HEK293T (cell line): ENCODE data around the gene LCT.

Experiments
- CTCF ChIA-PET: fragments of 350-600 bp; formaldehyde crosslinking; extraction: SDS; loops from one replicate; lab custom pipeline; 2021; ENCODE audit warnings: antibody characterized with exemption, inconsistent platforms; lab: Yijun Ruan, JAX
- POLR2A ChIA-PET: fragments of 350-600 bp; formaldehyde crosslinking; extraction: SDS; loops from one replicate; lab custom pipeline; 2020; ENCODE audit warnings: antibody characterized with exemption, inconsistent platforms; lab: Yijun Ruan, JAX
- DNase-seq: peaks from one replicate; pipeline ENCODE4 v3.0.0; 2012; ENCODE audit warnings: mixed read lengths; ENCODE audit errors: extremely low spot score
- ARNT ChIP-seq: fragments of 450-650 bp; IDR thresholded peaks from 2 replicates; pipeline ENCODE4 v1.6.1; 2017; ENCODE audit warnings: mild to moderate bottlenecking
- BHLHE40 ChIP-seq: fragments of 450-650 bp; IDR thresholded peaks from 2 replicates; pipeline ENCODE4 v1.6.1; 2016; ENCODE audit warnings: mild to moderate bottlenecking, moderate library complexity, borderline replicate concordance
- CTBP1 ChIP-seq: fragments of 450-650 bp; IDR thresholded peaks from 2 replicates; pipeline ENCODE4 v1.6.1; 2016; ENCODE audit warnings: borderline replicate concordance
- ELF4 ChIP-seq: fragments of 450-650 bp; IDR thresholded peaks from 2 replicates; pipeline ENCODE4 v1.6.1; 2017; ENCODE audit warnings: antibody characterized with exemption
- FOXA1 ChIP-seq: fragments of 450-650 bp; IDR thresholded peaks from 2 replicates; pipeline ENCODE4 v1.6.1; 2016; ENCODE audit warnings: mild to moderate bottlenecking
- FOXK2 ChIP-seq: fragments of 450-650 bp; IDR thresholded peaks from 2 replicates; pipeline ENCODE4 v1.6.1; 2016; ENCODE audit warnings: mild to moderate bottlenecking
- FOXM1 ChIP-seq: fragments of 450-650 bp; IDR thresholded peaks from 2 replicates; pipeline ENCODE4 v1.6.1; 2017; ENCODE audit warnings: mild to moderate bottlenecking, borderline replicate concordance
- HDGF ChIP-seq: fragments of 450-650 bp; IDR thresholded peaks from 2 replicates; pipeline ENCODE4 v1.6.1; 2017; ENCODE audit warnings: antibody characterized with exemption, borderline replicate concordance
- L3MBTL2 ChIP-seq: fragments of 450-650 bp; conservative IDR thresholded peaks from 2 replicates; pipeline ENCODE4 v1.6.1; 2016; ENCODE audit warnings: mild to moderate bottlenecking
- LEF1 ChIP-seq: fragments of 450-650 bp; IDR thresholded peaks from 2 replicates; pipeline ENCODE4 v1.6.1; 2017; ENCODE audit warnings: mild to moderate bottlenecking, borderline replicate concordance
- NFRKB ChIP-seq: fragments of 450-650 bp; IDR thresholded peaks from 2 replicates; pipeline ENCODE4 v1.6.1; 2016; ENCODE audit warnings: mild to moderate bottlenecking, moderate library complexity
- PKNOX1 ChIP-seq: fragments of 450-650 bp; IDR thresholded peaks from 2 replicates; pipeline ENCODE4 v1.6.1; 2016
- SP1 ChIP-seq: fragments of 450-650 bp; IDR thresholded peaks from 2 replicates; pipeline ENCODE4 v1.6.1; 2017
- SUZ12 ChIP-seq: fragments of 450-650 bp; IDR thresholded peaks from 2 replicates; pipeline ENCODE4 v1.6.1; 2016; ENCODE audit warnings: mild to moderate bottlenecking
- TARDBP ChIP-seq: fragments of 450-650 bp; IDR thresholded peaks from 2 replicates; pipeline ENCODE4 v1.6.1; 2016
- ZNF384 ChIP-seq: fragments of 450-650 bp; IDR thresholded peaks from 2 replicates; pipeline ENCODE4 v1.6.1; 2016

Gene LCT

GRCh38 chr2:135844301-135844895 is 7.4 kb upstream of the LCT start:
- TF ChIP-seq L3MBTL2 (no peak), FOXM1 (no peak), FOXA1 (no peak), BHLHE40 (no peak), ELF4 (no peak), NFRKB (no peak), HDGF (no peak), TARDBP (no peak), ZNF384 (no peak), CTBP1 (no peak), LEF1 (no peak), ARNT (no peak), PKNOX1 (no peak), SP1 (no peak), SUZ12 (no peak)
- DNase-seq, result no peak
- ChIA-PET POLR2A (no interaction called here), CTCF (no interaction called here)

GRCh38 chr2:135843671-135844070 is 6.7 kb upstream of the LCT start:
- ChIA-PET CTCF (interaction anchor here (0.7 kb wide), 1 partner anchor 205 kb away, joined by 4 read pairs; no protein-coding TSS in a partner anchor), POLR2A (no interaction called here)
- DNase-seq, result no peak

GRCh38 chr2:135840601-135841000 is 3.6 kb upstream of the LCT start:
- no peak for TF ChIP-seq NFRKB
- TF ChIP-seq LEF1, result no peak
- no peak for TF ChIP-seq L3MBTL2
- no peak for TF ChIP-seq FOXA1
- no peak for TF ChIP-seq SUZ12
- TF ChIP-seq FOXK2, result no peak
- no peak for TF ChIP-seq FOXM1
- no peak for TF ChIP-seq HDGF
- TF ChIP-seq PKNOX1, result no peak
- TF ChIP-seq TARDBP, result no peak
- TF ChIP-seq ZNF384, result no peak
- TF ChIP-seq BHLHE40, result no peak
- no peak for TF ChIP-seq ARNT
- no peak for TF ChIP-seq ELF4
- no peak for TF ChIP-seq SP1
- TF ChIP-seq CTBP1, result no peak
- POLR2A ChIA-PET, result no interaction called here
- no peak for DNase-seq
- CTCF ChIA-PET, result no interaction called here

More at GRCh38 chr2:135843671-135844070, 6.7 kb upstream of the LCT start:
- no peak for TF ChIP-seq CTBP1
- no peak for TF ChIP-seq BHLHE40
- no peak for TF ChIP-seq L3MBTL2
- TF ChIP-seq PKNOX1, result no peak
- TF ChIP-seq FOXA1, result no peak
- TF ChIP-seq LEF1, result no peak
- TF ChIP-seq ZNF384, result no peak
- no peak for TF ChIP-seq SP1
- TF ChIP-seq FOXM1, result no peak

- ChIA-PET CTCF (no interaction called here), POLR2A (no interaction called here)
- DNase-seq, result no peak
Observed at GRCh38 chr2:135839713-135840112, 2.7 kb upstream of the LCT start.

GRCh38 chr2:135838502-135838901 is 1.5 kb upstream of the LCT start:
- TF ChIP-seq LEF1, result no peak
- TF ChIP-seq FOXA1, result no peak
- no peak for TF ChIP-seq BHLHE40
- TF ChIP-seq SP1, result no peak
- TF ChIP-seq PKNOX1, result no peak
- TF ChIP-seq FOXM1, result no peak
- TF ChIP-seq NFRKB, result no peak
- TF ChIP-seq ZNF384, result no peak
- no peak for TF ChIP-seq FOXK2
- no peak for TF ChIP-seq ARNT
- TF ChIP-seq L3MBTL2, result no peak
- no peak for TF ChIP-seq TARDBP
- no peak for TF ChIP-seq SUZ12
- no peak for TF ChIP-seq HDGF
- TF ChIP-seq ELF4, result no peak
- no peak for TF ChIP-seq CTBP1
- ChIA-PET POLR2A (no interaction called here), CTCF (interaction anchor here (0.6 kb wide), 1 partner anchor 347 kb away, joined by 4 read pairs; no protein-coding TSS in a partner anchor)
- no peak for DNase-seq

More at GRCh38 chr2:135839713-135840112, 2.7 kb upstream of the LCT start:
- TF ChIP-seq FOXM1, result no peak
- no peak for TF ChIP-seq L3MBTL2
- no peak for TF ChIP-seq CTBP1
- TF ChIP-seq PKNOX1, result no peak
- no peak for TF ChIP-seq ELF4
- TF ChIP-seq FOXA1, result no peak
- no peak for TF ChIP-seq TARDBP
- TF ChIP-seq ZNF384, result no peak
- no peak for TF ChIP-seq BHLHE40
- TF ChIP-seq SP1, result no peak
- TF ChIP-seq HDGF, result no peak
- no peak for TF ChIP-seq LEF1
